HG03095 (cell line): ENCODE measurements around the gene FAM20B.
"Not testable (repeated sequence)": the region's sequence is repeated elsewhere in the genome, so short reads cannot be mapped to it uniquely, and the experiment has no call there.

Source experiments
- ATAC-seq: cut with Tn5 transposase; IDR thresholded peaks from one replicate; pipeline ENCODE4 v1.9.1; 2021; ENCODE audit warnings: moderate library complexity; ENCODE audit not compliant: unreplicated experiment

The FAM20B gene

DNA sequence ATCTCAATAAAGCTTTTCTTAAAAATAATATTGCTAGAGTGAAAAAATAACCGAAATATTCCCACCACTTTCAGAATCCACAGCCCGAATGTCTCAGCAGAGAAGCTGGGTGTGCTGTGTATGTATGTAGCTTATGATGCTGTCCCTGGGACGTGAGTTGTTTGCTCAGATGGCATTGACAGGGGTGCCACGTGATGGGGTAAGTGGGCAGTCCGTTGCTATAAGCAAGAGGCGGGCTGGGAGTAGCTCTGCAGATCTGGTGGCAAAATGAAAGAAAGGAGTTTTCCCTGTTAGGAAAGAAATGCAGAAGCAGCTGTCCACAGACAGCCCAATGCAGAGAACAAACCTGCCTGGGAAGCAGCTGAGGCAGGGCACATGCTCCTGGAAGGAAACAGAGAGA lies 3.8 kb upstream of the FAM20B start:
- no peak for ATAC-seq

DNA sequence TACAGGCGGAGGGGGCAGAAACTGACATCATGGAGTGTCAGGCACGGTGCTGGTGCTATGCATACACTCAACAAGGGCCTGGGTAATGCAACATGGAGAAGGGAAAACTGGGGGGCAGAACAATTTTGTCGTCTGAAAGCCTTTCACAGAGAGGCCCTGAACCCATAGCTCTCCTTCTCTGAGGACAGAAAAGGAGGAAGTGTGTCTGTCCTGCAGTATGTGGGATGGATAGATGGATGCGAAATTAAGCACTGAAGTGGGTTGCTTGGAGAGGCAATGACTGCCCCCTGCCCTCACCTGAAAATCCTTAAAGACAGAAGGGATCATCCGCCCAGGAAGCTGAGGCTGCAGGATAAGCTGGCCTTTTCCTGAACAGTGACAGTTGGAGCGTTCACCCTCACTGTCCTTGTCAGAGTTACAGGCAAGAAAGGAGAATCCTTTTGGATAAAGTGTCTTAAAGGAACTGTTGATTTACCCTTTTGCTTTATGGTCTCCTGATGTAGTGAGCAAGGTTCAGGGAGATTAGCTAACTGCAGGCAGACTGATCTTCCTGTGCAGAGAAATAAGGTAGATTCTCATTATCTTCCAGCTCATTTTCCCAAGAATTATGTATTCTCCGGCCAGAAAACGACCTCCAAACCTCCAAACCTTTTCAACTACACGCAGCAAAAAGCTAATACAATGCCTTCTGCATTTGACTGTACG lies 1.6 kb upstream of the FAM20B start:
- no peak for ATAC-seq

DNA sequence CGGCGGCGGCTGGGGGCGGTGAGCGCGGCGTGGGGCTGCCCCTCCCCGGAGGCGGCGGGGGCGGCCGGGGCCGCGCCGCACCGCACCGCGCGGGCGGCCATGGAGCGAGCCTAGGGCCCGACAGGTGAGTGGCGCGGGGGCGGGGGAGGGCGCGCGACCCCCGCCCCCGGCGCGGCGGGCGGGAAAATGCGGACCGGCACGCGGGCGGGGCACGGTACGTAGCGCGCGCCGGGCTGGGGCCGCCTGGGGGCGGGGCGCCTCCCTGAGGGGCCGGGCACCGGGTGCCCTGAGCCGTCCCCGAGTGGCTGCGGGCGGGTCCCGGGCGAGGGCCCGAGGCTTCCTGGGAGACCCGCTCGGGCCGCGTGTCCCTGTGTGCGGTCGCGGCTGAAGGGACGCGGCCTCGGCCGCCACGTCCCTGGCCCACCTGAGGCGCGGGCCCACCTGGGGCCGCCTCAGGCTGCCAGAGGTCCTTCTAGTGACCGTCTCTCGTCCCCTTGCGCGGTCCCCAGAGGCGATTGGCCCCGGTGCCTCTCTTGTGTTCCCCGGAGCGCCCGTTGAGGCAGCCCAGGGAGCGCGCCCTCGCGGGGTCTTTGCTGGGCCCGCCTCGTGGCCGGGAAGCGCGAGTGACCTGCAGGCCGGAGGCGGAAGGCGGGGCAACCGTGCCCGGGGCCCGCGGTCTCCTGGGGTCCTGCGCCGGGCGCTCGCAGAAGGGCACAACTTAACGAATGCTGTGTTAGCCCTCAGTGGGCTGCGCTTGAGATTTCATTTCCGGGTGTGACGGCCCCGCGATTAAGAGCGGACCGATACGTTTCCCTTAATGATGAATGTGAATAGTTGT lies 500 bp downstream of the FAM20B start:
- ATAC-seq, result peak; percentile 60

DNA sequence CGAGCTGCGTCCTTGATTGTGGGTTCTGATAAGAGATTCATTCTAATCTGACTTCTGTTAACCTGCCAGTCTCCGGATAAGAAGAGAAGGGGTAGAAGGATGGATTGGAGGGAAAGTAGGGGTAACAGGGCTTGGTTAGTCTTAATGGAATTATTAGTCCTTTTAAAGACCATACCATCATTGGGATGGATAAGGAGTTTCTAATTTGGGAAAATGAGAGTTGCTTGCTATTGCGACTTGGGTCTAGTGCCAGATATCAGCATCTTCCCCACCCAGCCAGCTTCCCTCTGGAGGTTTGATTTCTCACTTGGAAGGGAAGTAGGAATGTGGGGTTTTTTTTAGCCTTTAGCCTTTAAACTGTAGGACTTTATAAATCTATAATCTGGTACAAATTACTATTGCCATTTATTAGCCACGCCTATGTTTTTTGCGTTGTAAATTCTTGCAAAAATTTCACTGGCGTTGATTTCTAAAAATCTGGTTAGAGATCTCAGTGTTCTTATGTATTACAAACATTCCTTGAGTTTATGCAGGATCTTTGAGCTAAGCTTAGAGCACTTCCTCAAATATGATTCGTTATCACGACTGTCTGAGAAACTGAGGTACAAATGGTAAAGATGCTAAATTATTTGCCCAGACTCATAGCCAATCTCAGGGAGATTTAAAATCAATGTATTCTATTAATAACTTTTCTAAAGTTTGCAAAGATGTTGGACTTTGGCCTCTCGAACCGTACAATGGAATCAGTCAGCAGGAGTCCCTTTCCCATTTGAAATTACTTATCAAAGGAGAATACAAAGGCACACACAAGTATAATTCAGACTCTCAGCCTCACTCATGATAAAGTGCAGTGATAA lies 1.3 kb downstream of the FAM20B start:
- no peak for ATAC-seq

DNA sequence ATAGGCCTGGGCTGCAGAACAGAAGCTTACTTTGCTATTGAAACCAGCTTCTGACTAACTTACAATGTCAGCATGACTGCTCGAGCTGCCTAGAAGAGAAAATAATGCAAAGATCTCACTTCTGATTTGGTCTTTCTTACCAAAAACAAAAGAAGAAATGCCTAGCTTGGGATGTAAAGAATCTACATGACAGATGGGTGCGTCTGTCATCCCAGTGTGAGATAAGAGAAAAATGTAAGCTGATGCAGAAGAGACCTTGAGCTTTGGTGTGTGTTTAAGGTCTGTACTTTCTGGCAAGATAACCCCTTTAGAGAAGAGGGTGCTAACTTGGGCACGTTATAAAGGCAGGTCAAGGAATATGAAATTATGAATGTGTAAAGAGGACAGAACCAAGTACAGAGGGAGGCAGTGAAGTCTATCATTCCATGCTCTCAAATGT lies 3.6 kb downstream of the FAM20B start:
- no peak for ATAC-seq

DNA sequence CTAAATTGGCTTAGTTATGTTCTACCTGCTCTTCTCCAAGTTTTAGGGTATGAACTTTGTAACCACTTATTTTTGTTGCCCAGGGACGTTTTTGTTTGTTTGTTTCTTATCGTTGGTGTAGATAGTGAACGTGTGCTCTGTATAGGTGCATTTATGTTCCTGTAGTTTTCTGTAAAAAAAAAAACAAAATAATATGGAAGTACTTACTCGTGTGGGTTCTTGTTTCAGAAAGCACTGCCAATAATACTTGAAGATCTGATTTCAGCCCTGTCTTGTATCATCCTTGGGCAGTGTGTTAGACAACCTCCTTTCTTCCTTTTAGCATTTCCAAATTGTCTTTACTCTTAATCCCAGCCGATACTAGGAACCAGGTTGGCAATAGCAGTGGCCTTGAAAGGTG lies 4.4 kb downstream of the FAM20B start:
- no peak for ATAC-seq

DNA sequence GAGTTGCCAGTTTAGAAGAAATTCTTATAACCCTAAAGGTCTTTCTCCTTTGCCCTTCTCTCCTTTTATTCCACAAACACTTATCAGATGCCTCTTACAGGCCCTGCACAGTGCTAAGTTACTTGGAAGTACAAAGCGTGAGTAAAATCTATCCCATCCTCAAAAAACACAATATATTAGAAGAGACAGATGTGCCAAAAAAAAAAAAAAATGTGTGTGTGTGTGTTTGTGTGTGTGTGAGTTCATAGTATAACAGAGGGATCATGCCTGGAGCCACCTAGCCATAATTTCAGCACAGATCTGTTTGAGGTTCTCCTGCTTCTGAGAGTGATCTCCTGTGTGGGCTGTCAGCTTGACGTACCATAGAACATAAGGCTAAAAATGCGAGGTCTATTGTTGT lies 5.0 kb downstream of the FAM20B start:
- ATAC-seq, result no peak

DNA sequence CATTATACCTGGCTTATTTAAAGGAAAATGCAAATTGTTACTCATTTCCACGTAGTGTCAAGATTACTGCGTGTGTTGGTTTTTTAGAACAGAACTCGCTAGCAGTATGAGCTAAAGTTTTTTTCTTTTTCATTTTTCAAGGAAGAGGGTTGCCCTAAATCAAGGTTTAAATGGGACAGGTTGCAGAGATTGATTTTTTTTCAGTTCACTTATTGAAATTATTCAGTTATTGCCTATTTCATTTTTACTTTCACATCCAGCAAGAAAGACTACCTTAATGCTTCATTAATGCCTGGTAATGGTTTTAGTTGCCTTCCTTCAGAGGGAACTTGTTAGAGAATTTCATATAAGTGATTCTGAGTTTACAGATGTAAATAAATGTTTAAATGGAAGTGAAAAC lies 5.6 kb downstream of the FAM20B start:
- no peak for ATAC-seq

DNA sequence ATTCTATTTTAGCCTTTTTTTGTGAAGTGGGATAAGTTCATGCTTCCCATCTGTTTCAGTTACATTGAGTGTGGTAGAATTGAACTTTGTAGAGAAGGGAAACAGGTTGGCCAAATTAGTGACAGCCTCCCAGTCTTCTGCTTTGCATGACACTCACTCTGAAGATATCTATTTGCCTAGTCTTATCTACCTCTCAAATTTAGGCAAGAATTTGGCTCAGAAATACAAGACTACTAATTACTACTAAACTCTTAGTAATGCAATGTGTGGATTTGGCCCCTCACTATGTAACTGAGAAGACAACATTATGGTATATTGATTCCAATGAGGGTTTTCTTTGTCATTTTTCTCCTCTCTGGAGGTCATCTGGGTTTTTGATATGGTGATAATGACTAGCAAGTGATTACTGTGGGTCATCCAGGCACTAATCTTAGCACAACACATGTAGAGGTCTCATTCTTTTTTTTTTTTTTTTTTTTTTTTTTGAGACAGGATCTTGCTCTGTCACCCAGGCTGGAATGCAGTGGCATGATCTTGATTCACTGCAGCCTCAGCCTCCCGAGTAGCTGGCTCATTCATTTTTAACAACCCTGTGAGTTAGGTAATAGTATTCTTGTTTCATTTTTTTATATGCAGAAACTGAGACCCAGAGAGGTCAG lies 6.3 kb downstream of the FAM20B start:
- no peak for ATAC-seq

DNA sequence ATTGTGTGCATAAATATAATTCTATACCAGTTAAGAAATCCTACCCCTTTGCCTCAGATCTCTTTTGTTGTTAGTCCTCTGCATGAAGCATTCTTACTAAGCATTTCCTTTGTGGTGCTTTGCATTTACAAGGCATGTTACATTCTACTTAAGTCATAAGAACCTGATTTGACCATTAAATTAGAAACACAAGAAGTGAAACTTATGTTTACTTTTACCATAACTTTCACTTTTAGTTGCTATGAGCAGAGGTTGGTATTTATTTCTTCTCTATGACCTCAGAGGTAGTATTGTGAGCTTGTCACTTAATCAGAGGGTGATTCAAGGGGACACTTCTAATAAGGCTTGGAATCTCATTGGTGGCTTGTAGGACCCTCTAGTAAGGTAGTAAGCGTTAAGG lies 9.0 kb downstream of the FAM20B start:
- peak; percentile 71 for ATAC-seq

DNA sequence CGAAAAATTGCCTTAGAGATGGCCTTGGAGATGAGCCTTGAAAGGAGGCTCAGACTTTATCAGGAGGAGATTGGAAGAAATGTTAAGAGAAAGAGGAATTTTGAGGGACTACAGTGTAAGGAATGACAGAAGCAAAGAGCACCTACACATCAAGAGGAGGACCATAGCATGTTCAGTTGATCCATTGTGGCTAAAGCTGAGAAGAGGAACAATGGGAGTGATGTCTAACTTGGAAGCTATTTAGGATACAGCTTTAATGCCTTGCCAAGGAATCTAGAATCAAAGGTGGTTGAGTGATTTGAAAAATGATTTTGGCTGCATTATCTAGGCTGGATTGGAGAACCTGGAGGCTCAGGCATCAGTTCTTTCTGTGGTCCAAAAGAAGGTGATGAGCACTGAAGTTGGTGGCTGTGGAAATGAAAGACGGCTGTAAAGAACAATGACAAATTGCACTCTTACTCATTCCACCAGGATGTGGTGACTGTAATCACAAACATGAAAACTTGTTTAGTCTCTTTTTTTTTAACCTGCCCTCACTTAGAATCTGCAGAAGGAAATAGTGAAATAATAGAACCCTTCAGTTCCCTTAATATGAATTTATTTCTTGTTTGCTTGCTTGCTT lies 11.3 kb downstream of the FAM20B start:
- peak; percentile 54 for ATAC-seq

DNA sequence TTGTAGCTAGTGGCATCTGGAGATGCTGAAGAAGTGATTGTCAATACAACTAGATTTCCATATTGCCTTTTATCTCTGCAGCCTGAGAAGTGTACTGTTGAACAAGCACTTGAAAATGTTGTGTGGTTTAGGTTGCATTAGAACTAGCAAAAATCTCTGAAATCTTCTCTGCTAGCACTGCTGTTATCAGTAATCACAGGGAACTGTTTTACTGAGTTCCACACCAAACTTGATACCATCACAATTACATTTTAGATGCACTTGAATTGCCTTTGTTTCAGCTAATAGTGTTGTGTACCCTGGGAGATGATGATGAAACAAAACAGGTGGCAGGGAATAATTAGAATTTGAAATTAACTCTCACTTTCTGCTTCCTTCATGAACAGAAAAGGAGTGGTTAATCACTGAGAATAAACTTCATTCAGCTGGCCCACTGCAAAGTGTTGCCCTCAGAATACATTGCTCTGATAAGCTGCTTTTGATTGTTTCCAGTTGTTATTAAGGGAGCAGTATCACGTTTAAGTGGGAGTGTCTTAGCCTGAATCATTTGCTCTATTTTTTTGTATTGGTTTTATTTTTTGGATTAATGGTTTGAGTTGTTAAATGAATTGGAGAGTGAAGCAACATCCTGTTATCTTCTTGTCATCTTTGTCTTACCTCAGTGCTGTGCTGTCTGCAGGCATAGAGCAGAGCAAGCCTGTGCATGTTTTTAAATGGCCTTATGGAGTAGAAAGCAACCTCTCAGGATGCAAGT lies 13.0 kb downstream of the FAM20B start:
- no peak for ATAC-seq

DNA sequence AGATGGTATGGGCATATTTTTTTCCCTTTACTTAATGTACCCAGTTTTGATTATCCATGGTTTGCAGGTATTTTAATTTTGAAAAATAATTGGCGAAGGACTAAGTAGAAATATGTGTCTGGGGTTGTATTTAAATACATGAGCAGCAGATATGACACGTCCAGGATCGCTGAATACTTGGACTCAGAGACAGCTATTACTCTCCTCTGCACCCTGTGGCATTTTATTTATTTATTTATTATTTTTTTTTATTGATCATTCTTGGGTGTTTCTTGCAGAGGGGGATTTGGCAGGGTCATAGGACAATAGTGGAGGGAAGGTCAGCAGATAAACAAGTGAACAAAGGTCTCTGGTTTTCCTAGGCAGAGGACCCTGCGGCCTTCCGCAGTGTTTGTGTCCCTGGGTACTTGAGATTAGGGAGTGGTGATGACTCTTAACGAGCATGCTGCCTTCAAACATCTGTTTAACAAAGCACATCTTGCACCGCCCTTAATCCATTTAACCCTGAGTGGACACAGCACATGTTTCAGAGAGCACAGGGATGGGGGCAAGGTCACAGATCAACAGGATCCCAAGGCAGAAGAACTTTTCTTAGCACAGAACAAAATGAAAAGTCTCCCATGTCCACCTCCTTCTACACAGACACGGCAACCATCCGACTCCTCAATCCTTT lies 13.9 kb downstream of the FAM20B start:
- ATAC-seq, result not testable (repeated sequence)

DNA sequence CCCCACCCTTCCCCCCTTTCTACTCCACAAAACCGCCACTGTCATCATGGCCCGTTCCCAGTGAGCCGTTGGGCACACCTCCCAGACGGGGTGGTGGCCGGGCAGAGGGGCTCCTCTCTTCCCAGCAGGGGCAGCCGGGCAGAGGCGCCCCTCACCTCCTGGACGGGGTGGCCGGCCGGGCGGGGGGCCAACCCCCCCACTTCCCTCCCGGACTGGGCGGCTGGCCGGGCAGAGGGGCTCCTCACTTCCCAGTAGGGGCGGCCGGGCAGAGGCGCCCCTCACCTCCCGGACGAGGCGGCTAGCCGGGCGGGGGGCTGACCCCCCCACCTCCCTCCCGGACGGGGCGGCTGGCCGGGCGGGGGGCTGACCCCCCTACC lies 14.5 kb downstream of the FAM20B start:
- ATAC-seq, result not testable (repeated sequence)

DNA sequence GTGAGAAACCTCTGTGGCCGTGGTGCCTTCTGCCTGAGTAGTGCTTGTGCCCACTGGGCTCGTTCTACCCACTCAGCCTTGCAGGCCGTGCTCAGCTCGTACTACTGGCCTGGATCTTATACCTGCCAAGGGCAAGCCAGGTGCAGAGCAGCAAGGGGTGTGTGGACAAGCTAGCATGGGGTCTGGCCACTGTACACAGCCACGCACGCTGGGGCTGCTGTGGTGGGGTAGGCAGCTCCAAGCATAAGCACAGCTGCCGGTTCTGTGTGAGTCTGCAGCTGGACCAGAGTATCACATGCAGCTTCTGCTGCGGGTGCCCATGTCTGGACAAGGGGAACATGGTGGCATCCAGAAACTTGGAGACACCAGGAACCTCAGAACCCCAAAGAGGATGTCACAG lies 16.4 kb downstream of the FAM20B start:
- ATAC-seq, result no peak

DNA sequence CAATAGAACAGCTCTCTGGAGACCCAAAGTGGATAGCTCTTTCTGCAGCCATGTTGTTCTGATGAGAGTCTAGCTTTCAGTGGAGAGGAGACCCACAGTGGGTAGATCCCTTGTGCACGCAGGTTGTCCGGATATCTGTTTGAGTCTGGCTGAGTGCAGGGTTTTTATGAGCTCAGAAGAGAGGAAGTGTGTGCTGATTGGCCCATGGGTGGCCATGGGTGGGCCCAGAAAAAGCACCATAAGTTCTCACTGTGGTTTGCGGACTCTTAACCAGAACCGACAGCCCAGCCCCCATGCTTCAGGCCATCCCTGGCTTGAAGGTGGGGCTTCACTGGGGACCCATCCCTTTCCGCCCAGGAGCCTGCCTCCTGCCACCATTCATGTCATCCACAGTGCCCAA lies 17.0 kb downstream of the FAM20B start:
- ATAC-seq, result no peak

DNA sequence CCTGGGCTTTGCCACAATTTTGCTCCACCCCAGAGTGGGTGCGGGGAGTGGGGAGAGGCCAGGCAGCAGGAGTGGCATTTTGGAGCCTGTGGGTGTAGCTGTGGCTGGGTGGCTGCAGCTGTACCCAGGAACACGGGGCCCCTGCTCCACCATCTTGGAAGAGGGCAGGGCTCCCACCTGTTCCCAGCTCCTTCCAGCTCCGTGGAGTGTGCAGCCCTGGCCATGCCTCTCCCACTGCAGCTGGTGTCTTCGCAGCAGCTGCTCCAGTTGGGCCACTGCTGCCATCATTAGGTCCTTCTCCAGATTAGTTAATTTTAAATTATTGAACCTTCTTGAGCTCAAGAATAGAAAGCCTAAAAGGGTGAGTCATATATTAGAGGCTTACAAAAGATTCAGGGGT lies 17.6 kb downstream of the FAM20B start:
- ATAC-seq, result no peak

DNA sequence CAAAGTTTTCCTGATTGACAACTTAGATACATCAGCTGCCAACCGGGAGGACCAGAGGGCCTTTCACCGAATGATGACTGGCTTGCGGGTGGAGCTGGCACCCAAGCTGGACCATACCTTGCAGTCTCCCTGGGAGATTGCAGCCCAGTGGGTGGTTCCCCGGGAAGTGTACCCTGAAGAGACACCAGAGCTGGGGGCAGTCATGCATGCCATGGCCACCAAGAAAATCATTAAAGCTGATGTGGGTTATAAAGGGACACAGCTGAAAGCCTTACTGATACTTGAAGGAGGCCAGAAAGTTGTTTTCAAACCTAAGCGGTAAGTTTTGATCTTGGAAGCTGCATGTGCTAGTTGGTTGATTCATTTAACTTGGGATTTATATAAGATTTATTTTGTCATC lies 18.2 kb downstream of the FAM20B start:
- no peak for ATAC-seq
